K562 (cell line): ENCODE data around the gene FSCN2. TPM values are rescaled to one million over a fixed set of nuclear protein-coding genes. Genes with fewer than 3 reads are reported as not detected.

Experiments used
- BRD9 ChIP-seq: fragments of 450-650 bp; IDR thresholded peaks from 2 replicates; pipeline ENCODE4 v1.6.1; 2018; ENCODE audit warnings: low read depth; ENCODE audit not compliant: partially characterized antibody
- CBX1 ChIP-seq: sonication (generic); IDR thresholded peaks from 2 replicates; pipeline ENCODE4 v1.6.1; 2016; ENCODE audit warnings: antibody characterized with exemption, low read depth, mild to moderate bottlenecking
- FUS ChIP-seq: fragments of 200-400 bp; formaldehyde crosslinking; optimal IDR thresholded peaks from 2 replicates; pipeline ENCODE3; 2017; ENCODE audit warnings: low read depth, low read length
- KLF1 ChIP-seq: fragments of 450-650 bp; IDR thresholded peaks from 2 replicates; pipeline ENCODE4 v1.6.1; 2016; ENCODE audit warnings: missing genetic modification characterization, missing compliant biosample characterization
- LEF1 ChIP-seq: fragments of 450-650 bp; IDR thresholded peaks from 2 replicates; pipeline ENCODE4 v1.6.1; 2016; ENCODE audit warnings: mild to moderate bottlenecking
- MBD1 ChIP-seq: fragments of 250-450 bp; sonication (Bioruptor Pico); IDR thresholded peaks from 2 replicates; pipeline ENCODE4 v1.8.0; 2022; ENCODE audit warnings: inconsistent platforms
- MTA2 ChIP-seq: fragments of 450-650 bp; IDR thresholded peaks from 2 replicates; pipeline ENCODE4 v1.6.1; 2016; ENCODE audit warnings: low read depth
- NR4A1 ChIP-seq, 2 experiments: fragments of 250-450 bp in 1 of 2; fragments of 450-650 bp in 1 of 2; sonication (Bioruptor Pico) in 1 of 2; IDR thresholded peaks; 2 replicates each; pipeline versions ENCODE4 v1.4.0 to v1.6.1; 2016 to 2020; ENCODE audit warnings: mild to moderate bottlenecking in 2 of 2, missing compliant biosample characterization in 1 of 2, missing genetic modification characterization in 1 of 2, moderate library complexity in 1 of 2
- SMARCC2 ChIP-seq: fragments of 450-650 bp; IDR thresholded peaks from 2 replicates; pipeline ENCODE4 v1.6.1; 2017; ENCODE audit warnings: antibody characterized with exemption, moderate library complexity, mild to moderate bottlenecking, low read depth
- TEAD2 ChIP-seq: fragments of 450-650 bp; IDR thresholded peaks from 2 replicates; pipeline ENCODE4 v1.6.1; 2016; ENCODE audit warnings: missing genetic modification characterization, control low read depth, missing compliant biosample characterization
- TFAP4 ChIP-seq: sonication (generic); formaldehyde crosslinking; IDR thresholded peaks from 2 replicates; pipeline ENCODE4 v1.8.0; 2022; ENCODE audit warnings: missing genetic modification reagents, mild to moderate bottlenecking, moderate library complexity, borderline replicate concordance
- ZKSCAN8 ChIP-seq: fragments of 200-800 bp; sonication (Bioruptor generic); IDR thresholded peaks from 2 replicates; pipeline ENCODE4 v1.6.1; 2016; ENCODE audit warnings: missing genetic modification characterization, missing compliant biosample characterization
- ZNF165 ChIP-seq: fragments of 250-450 bp; sonication (Bioruptor Pico); IDR thresholded peaks from 2 replicates; pipeline ENCODE4 v1.4.0; 2020; ENCODE audit warnings: borderline replicate concordance
- polyA plus RNA-seq, 8 experiments: library from polyadenylated mRNA; depleted of rRNA in 4 of 8; stranded (reverse) in 5 of 8; unstranded in 3 of 8; fragments of >200 nt; fragmentation: Nextera tagmentation in 2 of 8; fragmentation: Illumina TruSeq in 1 of 8; extraction: Ambion mirVana in 2 of 8; extraction: Trizol in 1 of 8; gene quantifications; 2 replicates each; pipeline versions ENCODE4 v1.2.1 to v1.2.3, GENCODE V29; 2011 to 2014; ENCODE audit warnings: inconsistent platforms in 1 of 8, missing spikeins in 1 of 8
- total RNA-seq, 7 experiments: library from RNA; depleted of rRNA in 6 of 7; stranded (reverse); fragments of >200 nt in 6 of 7; fragmentation: Illumina TruSeq in 2 of 7; extraction: Trizol in 2 of 7; gene quantifications; 2 replicates each; pipeline versions ENCODE4 v1.2.1 to v1.2.3, GENCODE V29; 2011 to 2021; ENCODE audit warnings: low replicate concordance in 1 of 7
- TF ChIP-seq, protein P1 (sequence below): fragments of 150-350 bp; IDR thresholded peaks from 2 replicates; pipeline ENCODE4 v1.6.1; 2014; ENCODE audit warnings: low read depth, mild to moderate bottlenecking, low read length, borderline replicate concordance
- TF ChIP-seq, protein P2 (sequence below): sonication (generic); formaldehyde crosslinking; IDR thresholded peaks from 2 replicates; pipeline ENCODE4 v1.8.1; 2023; ENCODE audit warnings: mild to moderate bottlenecking, missing genetic modification reagents

The FSCN2 gene
- total and polyA plus RNA-seq, 9 of the 15 experiments (the other 6 are each of a cell fraction or from before 2014, with no cell fraction given) = 0.08 TPM; not detected in 8

DNA sequence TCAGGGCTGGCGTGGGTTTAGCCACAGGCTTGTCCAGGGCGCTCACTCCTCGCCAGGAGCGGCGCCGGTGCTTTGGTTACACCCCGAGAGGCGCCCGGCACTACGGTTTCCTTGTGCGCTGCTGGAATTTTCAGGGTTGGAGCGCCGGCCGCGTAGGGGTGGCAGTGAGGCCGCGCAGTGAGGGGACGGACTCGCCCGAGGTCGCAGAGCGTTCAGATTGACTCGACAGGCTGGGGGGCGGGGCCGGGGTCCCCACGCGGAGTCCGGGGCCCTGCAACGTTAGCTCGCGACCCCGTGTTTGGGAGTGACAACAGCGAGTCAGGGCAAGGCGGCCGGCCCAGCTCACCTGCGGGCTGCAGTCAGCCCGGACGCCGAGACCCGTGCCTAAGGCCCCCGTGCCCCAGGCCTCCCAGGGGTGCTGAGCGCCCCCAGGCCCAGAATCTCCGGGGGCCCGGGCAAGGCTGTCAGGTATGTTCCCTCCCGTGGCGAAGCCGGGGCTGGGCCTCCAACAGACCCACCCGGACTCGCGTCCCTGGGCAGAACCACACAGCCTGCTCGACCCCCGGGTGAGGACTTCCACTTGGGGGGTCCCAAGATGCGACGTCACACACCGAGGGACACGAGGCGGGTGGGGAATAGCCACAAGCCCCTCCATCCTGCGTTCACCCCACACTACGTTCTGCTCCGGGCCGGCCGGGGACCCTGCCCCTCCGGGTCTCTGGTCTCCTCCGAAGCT is 14.3 kb upstream of the FSCN2 start (continued):
- TF ChIP-seq CBX1 (0 out of 2 replicates have a peak, but pooled peaks have one; percentile 6), MBD1 (no peak), SMARCC2 (no peak), KLF1 (tag) (no peak), BRD9 (no peak), NR4A1 (CRISPR knock-in tag; IDR thresholded peaks at IDR 0.05) (no peak), NR4A1 (tag; IDR thresholded peaks at IDR 0.05) (no peak), ZKSCAN8 (CRISPR knock-in tag) (no peak), ZNF165 (CRISPR knock-in tag) (no peak), MTA2 (no peak), LEF1 (no peak), TEAD2 (no peak), TFAP4 (CRISPR knock-in tag) (peak; percentile 0; the same call in 1 of the 2 replicates), FUS (no peak)
- TF ChIP-seq, protein P1, sequence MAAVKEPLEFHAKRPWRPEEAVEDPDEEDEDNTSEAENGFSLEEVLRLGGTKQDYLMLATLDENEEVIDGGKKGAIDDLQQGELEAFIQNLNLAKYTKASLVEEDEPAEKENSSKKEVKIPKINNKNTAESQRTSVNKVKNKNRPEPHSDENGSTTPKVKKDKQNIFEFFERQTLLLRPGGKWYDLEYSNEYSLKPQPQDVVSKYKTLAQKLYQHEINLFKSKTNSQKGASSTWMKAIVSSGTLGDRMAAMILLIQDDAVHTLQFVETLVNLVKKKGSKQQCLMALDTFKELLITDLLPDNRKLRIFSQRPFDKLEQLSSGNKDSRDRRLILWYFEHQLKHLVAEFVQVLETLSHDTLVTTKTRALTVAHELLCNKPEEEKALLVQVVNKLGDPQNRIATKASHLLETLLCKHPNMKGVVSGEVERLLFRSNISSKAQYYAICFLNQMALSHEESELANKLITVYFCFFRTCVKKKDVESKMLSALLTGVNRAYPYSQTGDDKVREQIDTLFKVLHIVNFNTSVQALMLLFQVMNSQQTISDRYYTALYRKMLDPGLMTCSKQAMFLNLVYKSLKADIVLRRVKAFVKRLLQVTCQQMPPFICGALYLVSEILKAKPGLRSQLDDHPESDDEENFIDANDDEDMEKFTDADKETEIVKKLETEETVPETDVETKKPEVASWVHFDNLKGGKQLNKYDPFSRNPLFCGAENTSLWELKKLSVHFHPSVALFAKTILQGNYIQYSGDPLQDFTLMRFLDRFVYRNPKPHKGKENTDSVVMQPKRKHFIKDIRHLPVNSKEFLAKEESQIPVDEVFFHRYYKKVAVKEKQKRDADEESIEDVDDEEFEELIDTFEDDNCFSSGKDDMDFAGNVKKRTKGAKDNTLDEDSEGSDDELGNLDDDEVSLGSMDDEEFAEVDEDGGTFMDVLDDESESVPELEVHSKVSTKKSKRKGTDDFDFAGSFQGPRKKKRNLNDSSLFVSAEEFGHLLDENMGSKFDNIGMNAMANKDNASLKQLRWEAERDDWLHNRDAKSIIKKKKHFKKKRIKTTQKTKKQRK = no peak
- TF ChIP-seq, protein P2, sequence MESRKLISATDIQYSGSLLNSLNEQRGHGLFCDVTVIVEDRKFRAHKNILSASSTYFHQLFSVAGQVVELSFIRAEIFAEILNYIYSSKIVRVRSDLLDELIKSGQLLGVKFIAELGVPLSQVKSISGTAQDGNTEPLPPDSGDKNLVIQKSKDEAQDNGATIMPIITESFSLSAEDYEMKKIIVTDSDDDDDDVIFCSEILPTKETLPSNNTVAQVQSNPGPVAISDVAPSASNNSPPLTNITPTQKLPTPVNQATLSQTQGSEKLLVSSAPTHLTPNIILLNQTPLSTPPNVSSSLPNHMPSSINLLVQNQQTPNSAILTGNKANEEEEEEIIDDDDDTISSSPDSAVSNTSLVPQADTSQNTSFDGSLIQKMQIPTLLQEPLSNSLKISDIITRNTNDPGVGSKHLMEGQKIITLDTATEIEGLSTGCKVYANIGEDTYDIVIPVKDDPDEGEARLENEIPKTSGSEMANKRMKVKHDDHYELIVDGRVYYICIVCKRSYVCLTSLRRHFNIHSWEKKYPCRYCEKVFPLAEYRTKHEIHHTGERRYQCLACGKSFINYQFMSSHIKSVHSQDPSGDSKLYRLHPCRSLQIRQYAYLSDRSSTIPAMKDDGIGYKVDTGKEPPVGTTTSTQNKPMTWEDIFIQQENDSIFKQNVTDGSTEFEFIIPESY = peak; percentile 80; the same call in 1 of the 2 replicates
